GM21529 (cell line): ENCODE results near the gene SYTL2.
A peak's percentile ranks its signal among the peaks of the same experiment; 100 is the strongest.
"Not testable (repeated sequence)": the region's sequence is repeated elsewhere in the genome, so short reads cannot be mapped to it uniquely, and the experiment has no call there.

ENCODE experiments used
- ATAC-seq: cut with Tn5 transposase; IDR thresholded peaks from one replicate; pipeline ENCODE4 v1.9.1; 2021; ENCODE audit not compliant: unreplicated experiment

Gene SYTL2

GRCh38 chr11:85799142-85799541 is 11.8 kb downstream of the SYTL2 start:
- ATAC-seq: no peak

GRCh38 chr11:85798361-85798760 is 12.6 kb downstream of the SYTL2 start:
- no peak for ATAC-seq

- no peak for ATAC-seq
These were observed 15.0 kb downstream of the SYTL2 start for GRCh38 chr11:85795712-85796487.

- no peak for ATAC-seq
These were observed 19.4 kb downstream of the SYTL2 start for GRCh38 chr11:85791409-85791990.

- ATAC-seq: no peak
These were observed 22.9 kb downstream of the SYTL2 start for GRCh38 chr11:85787809-85788760.

- ATAC-seq: no peak
These were observed 23.8 kb downstream of the SYTL2 start for GRCh38 chr11:85787168-85787567.

GRCh38 chr11:85784480-85785265 is 26.3 kb downstream of the SYTL2 start:
- no peak for ATAC-seq

- no peak for ATAC-seq
These were observed 27.2 kb downstream of the SYTL2 start for GRCh38 chr11:85783758-85784157.

GRCh38 chr11:85780780-85781517 is 30.0 kb downstream of the SYTL2 start:
- ATAC-seq: not testable (repeated sequence)

- ATAC-seq: no peak
These were observed 30.8 kb downstream of the SYTL2 start for GRCh38 chr11:85779956-85780640.

GRCh38 chr11:85777603-85777972 is 33.4 kb downstream of the SYTL2 start:
- not testable (repeated sequence) for ATAC-seq

GRCh38 chr11:85776951-85777602 is 33.9 kb downstream of the SYTL2 start:
- no peak for ATAC-seq

- no peak for ATAC-seq
These were observed 36.5 kb downstream of the SYTL2 start for GRCh38 chr11:85774256-85775101.

- ATAC-seq: no peak
These were observed 38.2 kb downstream of the SYTL2 start for GRCh38 chr11:85772695-85773094.

- ATAC-seq: no peak
These were observed 39.4 kb downstream of the SYTL2 start for GRCh38 chr11:85771568-85771967.

GRCh38 chr11:85769771-85770170 is 41.2 kb downstream of the SYTL2 start:
- ATAC-seq: no peak

GRCh38 chr11:85768473-85769146 is 42.3 kb downstream of the SYTL2 start:
- peak; percentile 47 for ATAC-seq
